DMS114 treated with DMSO at 0.1 percent for 48 hours (cell line): ENCODE results near the gene TBC1D12.
"Not testable (repeated sequence)": the region's sequence is repeated elsewhere in the genome, so short reads cannot be mapped to it uniquely, and the experiment has no call there.

Experiments
- DNase-seq: peaks from one replicate; lab custom pipeline; 2025; ENCODE audit not compliant: unreplicated experiment; lab: John Stamatoyannopoulos, UW

TBC1D12 gene

GRCh38 chr10:94402204-94402842 is at the start of gene TBC1D12:
Gene TBC1D12 (plus strand): TSS chr10:94402541. CDS start chr10:94402614, 73 bp downstream.
- peak; percentile 97 for DNase-seq

GRCh38 chr10:94353336-94353735 is 49.0 kb upstream of the TBC1D12 start:
- DNase-seq: no peak

- no peak for DNase-seq
Measured at GRCh38 chr10:94355841-94356240, 46.5 kb upstream of the TBC1D12 start.

- no peak for DNase-seq
Measured at GRCh38 chr10:94357193-94357592, 45.1 kb upstream of the TBC1D12 start.

GRCh38 chr10:94358480-94358879 is 43.9 kb upstream of the TBC1D12 start:
- DNase-seq: no peak

- DNase-seq: no peak
Measured at GRCh38 chr10:94361171-94361794, 41.1 kb upstream of the TBC1D12 start.

GRCh38 chr10:94362360-94363250 is 39.7 kb upstream of the TBC1D12 start, which contains the start of gene NOC3L:
Gene NOC3L (minus strand): TSS chr10:94362939. CDS start chr10:94362838, 101 bp downstream.
- DNase-seq: peak; percentile 93

GRCh38 chr10:94363251-94363565 is 39.1 kb upstream of the TBC1D12 start:
- DNase-seq: no peak

- no peak for DNase-seq
Measured at GRCh38 chr10:94364482-94364881, 37.9 kb upstream of the TBC1D12 start.

- DNase-seq: no peak
Measured at GRCh38 chr10:94366382-94366781, 36.0 kb upstream of the TBC1D12 start.

GRCh38 chr10:94370501-94370900 is 31.8 kb upstream of the TBC1D12 start:
- DNase-seq: no peak

GRCh38 chr10:94375374-94375773 is 27.0 kb upstream of the TBC1D12 start:
- DNase-seq: no peak

- no peak for DNase-seq
Measured at GRCh38 chr10:94376865-94377264, 25.5 kb upstream of the TBC1D12 start.

- no peak for DNase-seq
Measured at GRCh38 chr10:94383530-94383929, 18.8 kb upstream of the TBC1D12 start.

- DNase-seq: not testable (repeated sequence)
Measured at GRCh38 chr10:94385733-94386132, 16.6 kb upstream of the TBC1D12 start.

- DNase-seq: not testable (repeated sequence)
Measured at GRCh38 chr10:94392117-94392516, 10.2 kb upstream of the TBC1D12 start.

- no peak for DNase-seq
Measured at GRCh38 chr10:94397549-94398370, 4.6 kb upstream of the TBC1D12 start.

- no peak for DNase-seq
Measured at GRCh38 chr10:94398762-94399161, 3.6 kb upstream of the TBC1D12 start.

- DNase-seq: no peak
Measured at GRCh38 chr10:94402843-94403379, 570 bp downstream of the TBC1D12 start.

- DNase-seq: peak; percentile 69
Measured at GRCh38 chr10:94403380-94404213, 1.3 kb downstream of the TBC1D12 start.
